GM23338 (cell line): ENCODE measurements around the gene CARD10. TPM values are rescaled to one million over a fixed set of nuclear protein-coding genes. Genes with fewer than 3 reads are reported as not detected.

Experiments
- ATAC-seq: fragments of 200-7000 bp; cut with Tn5 transposase; 3 replicates; pipeline ENCODE4 v1.9.1; 2020
- DNase-seq: peaks from one replicate; pipeline ENCODE4 v3.0.0-alpha.2; 2015; ENCODE audit warnings: low spot score
- H2AFZ ChIP-seq: fragments of 200-600 bp; sonication (generic); 2 replicates; pipeline ENCODE4 v1.8.0; 2016; ENCODE audit warnings: antibody characterized with exemption, mild to moderate bottlenecking, moderate library complexity
- H3F3A ChIP-seq: fragments of 200-600 bp; sonication (generic); replicated peaks from 2 replicates; pipeline ENCODE4 v1.8.0; 2017; ENCODE audit warnings: antibody characterized with exemption, mixed run types, low read depth
- H3K27ac ChIP-seq: fragments of 200-600 bp; sonication (generic); 2 replicates; pipeline ENCODE4 v1.6.1; 2016; ENCODE audit warnings: low read depth
- H3K27me3 ChIP-seq: fragments of 200-600 bp; sonication (generic); 2 replicates; pipeline ENCODE4 v1.8.0; 2016; ENCODE audit warnings: mild to moderate bottlenecking, mixed run types, moderate library complexity; ENCODE audit not compliant: insufficient read depth
- H3K36me3 ChIP-seq: fragments of 200-600 bp; sonication (generic); 2 replicates; pipeline ENCODE4 v1.8.0; 2016; ENCODE audit warnings: mild to moderate bottlenecking; ENCODE audit not compliant: insufficient read depth
- H3K4me1 ChIP-seq: fragments of 200-600 bp; sonication (generic); 2 replicates; pipeline ENCODE4 v1.8.0; 2016; ENCODE audit warnings: mild to moderate bottlenecking, moderate library complexity; ENCODE audit not compliant: insufficient read depth
- H3K4me2 ChIP-seq: fragments of 200-600 bp; sonication (generic); 2 replicates; pipeline ENCODE4 v1.7.1; 2017; ENCODE audit warnings: mixed run types
- H3K4me3 ChIP-seq: fragments of 200-600 bp; sonication (generic); 2 replicates; pipeline ENCODE4 v1.6.1; 2016; ENCODE audit warnings: mixed run types
- H3K79me2 ChIP-seq: fragments of 200-600 bp; sonication (generic); replicated peaks from 2 replicates; pipeline ENCODE4 v1.8.0; 2017; ENCODE audit warnings: mild to moderate bottlenecking; ENCODE audit not compliant: insufficient read depth
- H3K9me2 ChIP-seq: fragments of 200-600 bp; sonication (generic); 2 replicates; pipeline ENCODE4 v1.8.0; 2017; ENCODE audit not compliant: insufficient read depth
- H4K20me1 ChIP-seq: fragments of 200-600 bp; sonication (generic); replicated peaks from 2 replicates; pipeline ENCODE4 v1.8.0; 2017; ENCODE audit warnings: mild to moderate bottlenecking; ENCODE audit not compliant: insufficient read depth
- H3K27ac Mint-ChIP-seq: 2 replicates; pipeline ENCODE4 v1.8.0; 2020; ENCODE audit warnings: inconsistent platforms, mild to moderate bottlenecking, moderate library complexity, mixed read lengths
- H3K27me3 Mint-ChIP-seq: 3 replicates; pipeline ENCODE4 v1.8.0; 2022; ENCODE audit warnings: low read depth, mild to moderate bottlenecking, moderate library complexity, mixed read lengths, inconsistent platforms; ENCODE audit not compliant: insufficient read depth, poor library complexity
- H3K36me3 Mint-ChIP-seq: 3 replicates; pipeline ENCODE4 v1.8.0; 2021; ENCODE audit warnings: low read depth, mild to moderate bottlenecking, inconsistent platforms, moderate library complexity, mixed read lengths
- H3K4me1 Mint-ChIP-seq: 3 replicates; pipeline ENCODE4 v1.8.0; 2020; ENCODE audit warnings: mild to moderate bottlenecking, inconsistent platforms, mixed read lengths
- H3K4me3 Mint-ChIP-seq: 3 replicates; pipeline ENCODE4 v1.8.0; 2021; ENCODE audit warnings: moderate library complexity, mild to moderate bottlenecking, inconsistent platforms, mixed read lengths
- H3K9me3 Mint-ChIP-seq: 3 replicates; pipeline ENCODE4 v1.8.0; 2020; ENCODE audit warnings: moderate library complexity, mild to moderate bottlenecking, inconsistent platforms, mixed read lengths
- EZH2 ChIP-seq: fragments of 200-600 bp; sonication (generic); IDR thresholded peaks from one replicate; pipeline ENCODE4 v1.8.0; 2017; ENCODE audit warnings: antibody characterized with exemption, mild to moderate bottlenecking, low read depth; ENCODE audit not compliant: unreplicated experiment
- EZH2phosphoT487 ChIP-seq: fragments of 200-600 bp; sonication (generic); IDR thresholded peaks from one replicate; pipeline ENCODE4 v1.8.1; 2018; ENCODE audit warnings: antibody characterized with exemption; ENCODE audit not compliant: unreplicated experiment
- JUNB ChIP-seq: IDR thresholded peaks from one replicate; pipeline ENCODE4 v1.6.1; 2016; ENCODE audit warnings: antibody characterized with exemption; ENCODE audit not compliant: unreplicated experiment
- NANOG ChIP-seq: IDR thresholded peaks from 2 replicates; pipeline ENCODE4 v1.6.1; 2016; ENCODE audit warnings: antibody characterized with exemption, borderline replicate concordance
- ZNF331 ChIP-seq: fragments of 250-450 bp; sonication (Bioruptor Pico); IDR thresholded peaks from 2 replicates; pipeline ENCODE4 v1.5.0; 2020; ENCODE audit warnings: low read depth, mild to moderate bottlenecking, moderate library complexity
- polyA plus RNA-seq: library from polyadenylated mRNA; unstranded; fragments of >200 nt; fragmentation: Nextera tagmentation; extraction: Ambion mirVana; gene quantifications from 2 replicates; pipeline ENCODE4 v1.2.1, GENCODE V29; 2016
- total RNA-seq: library from RNA; depleted of rRNA; stranded (reverse); fragments of >200 nt; shearing (Covaris generic); gene quantifications from 2 replicates; pipeline ENCODE4 v1.2.3, GENCODE V29; 2014
- TF ChIP-seq, protein P1 (sequence below): IDR thresholded peaks from one replicate; pipeline ENCODE4 v1.6.1; 2018; ENCODE audit warnings: antibody characterized with exemption; ENCODE audit not compliant: unreplicated experiment

CARD10 gene
- total and polyA plus RNA-seq, 2 experiments from 2014 or later: 5.4 to 17.2 TPM

DNA sequence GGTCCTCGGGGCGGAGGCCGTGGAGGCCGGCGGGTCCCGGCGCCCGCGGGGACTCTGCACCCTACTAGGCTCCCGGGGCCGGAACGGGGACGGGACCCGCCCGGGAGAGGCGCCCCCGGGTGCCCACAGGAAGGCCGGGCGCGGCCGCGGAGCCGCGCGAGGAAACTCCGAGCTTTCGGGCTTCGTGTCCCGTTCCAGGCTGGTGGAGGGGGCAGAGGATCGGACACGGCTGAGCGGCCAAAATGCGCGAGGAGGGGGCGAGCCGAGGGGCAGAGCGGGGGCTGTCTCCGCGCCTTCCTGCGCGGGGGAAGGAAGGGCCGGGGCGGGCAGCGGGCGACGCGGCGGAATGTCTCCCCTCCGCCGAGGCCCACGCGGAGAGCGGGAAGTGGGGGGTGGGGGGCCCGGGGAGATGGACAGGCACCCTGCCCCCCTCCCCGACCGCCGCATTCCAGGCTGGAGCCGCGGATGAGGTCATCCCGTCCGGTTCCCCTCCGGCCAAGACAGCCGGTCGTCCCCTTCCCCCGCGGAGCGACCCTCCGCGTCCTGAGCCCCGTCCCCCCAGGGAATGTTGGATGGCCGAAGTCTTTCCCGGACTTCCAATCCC, 41.5 kb upstream of the CARD10 start:
- Histone ChIP-seq H3F3A (peaks cover 12% of the 10 kb centered on the region), H3K4me2 (peak overlapping the region; percentile 96), H4K20me1 (no peaks in the 10 kb centered on the region), H2AFZ (peak overlapping the region; percentile 76), H3K27ac (no peak overlapping the region), H3K36me3 (no peaks in the 10 kb centered on the region), H3K4me1 (peaks cover 42% of the 10 kb centered on the region), H3K27me3 (peaks cover 48% of the 10 kb centered on the region), H3K9me2 (no peaks in the 10 kb centered on the region), H3K79me2 (peaks cover 17% of the 10 kb centered on the region), H3K4me3 (peak overlapping the region; percentile 64)
- TF ChIP-seq ZNF331 (CRISPR knock-in tag): no peak
- TF ChIP-seq EZH2: peak; percentile 27
- Mint-ChIP-seq H3K27ac (no peak overlapping the region), H3K27me3 (peaks cover 48% of the 10 kb centered on the region), H3K9me3 (no peaks in the 10 kb centered on the region; the same call in 1 of the 3 replicates), H3K36me3 (peaks cover 5% of the 10 kb centered on the region; the same call in 2 of the 3 replicates), H3K4me1 (peaks cover 50% of the 10 kb centered on the region), H3K4me3 (peak overlapping the region; percentile 76)
- DNase-seq: peak; percentile 41
- peak; percentile 2; the same call in 2 of the 3 replicates for ATAC-seq

DNA sequence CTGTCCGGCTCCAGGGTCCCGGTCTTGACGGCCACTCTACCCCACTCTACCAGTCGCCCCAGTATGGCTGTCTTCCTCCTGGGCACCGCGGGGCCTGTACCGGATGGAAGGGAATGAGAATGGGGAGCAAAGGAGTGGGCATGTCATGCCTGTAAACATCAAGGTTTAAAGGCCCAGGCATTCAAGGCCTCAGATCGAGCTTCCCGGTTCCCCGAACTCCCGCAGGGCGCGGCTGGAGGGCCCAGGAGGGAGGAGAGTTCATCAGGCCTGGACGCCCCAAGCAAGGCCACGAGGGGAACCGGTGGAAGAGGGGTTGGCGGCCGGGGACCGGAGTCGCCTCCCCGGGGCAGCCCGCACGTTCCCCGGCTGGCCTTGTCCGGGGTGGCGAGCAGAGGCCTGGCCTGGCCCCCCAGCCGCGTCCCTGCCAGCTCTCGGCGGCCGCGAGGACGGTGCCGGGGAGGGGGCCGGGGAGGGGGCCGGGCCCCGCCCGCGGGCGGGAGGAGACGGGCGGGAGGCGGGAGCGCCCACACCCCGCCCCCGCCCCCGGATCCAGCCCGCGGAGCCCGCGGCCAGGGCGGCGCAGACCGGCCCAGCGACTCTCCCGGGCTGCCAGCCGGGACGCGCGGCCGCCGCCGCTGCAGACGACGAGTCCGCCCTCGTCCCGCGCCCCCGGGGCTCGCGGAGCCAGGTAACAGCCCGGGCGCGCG, 40.8 kb upstream of the CARD10 start, which contains the start of gene CDC42EP1:
Gene CDC42EP1 (plus strand): TSS at position 580 of the 707 bp plus-strand sequence. CDS start 5,870 bp downstream, outside the sequence.
- peak; percentile 72 for DNase-seq
- Mint-ChIP-seq H3K27ac (no peak within 1 kb of the TSS), H3K4me1 (peaks cover 53% of the 10 kb centered on the region), H3K4me3 (peak within 1 kb of the TSS; percentile 76), H3K36me3 (peaks cover 5% of the 10 kb centered on the region; the same call in 1 of the 3 replicates), H3K9me3 (no peaks in the 10 kb centered on the region; the same call in 1 of the 3 replicates), H3K27me3 (peaks cover 49% of the 10 kb centered on the region)
- Histone ChIP-seq H3K27me3 (peaks cover 48% of the 10 kb centered on the region), H2AFZ (peak within 1 kb of the TSS; percentile 81), H3F3A (peaks cover 12% of the 10 kb centered on the region), H3K27ac (no peak within 1 kb of the TSS), H3K4me2 (peak within 1 kb of the TSS; percentile 96), H3K4me1 (peaks cover 42% of the 10 kb centered on the region), H4K20me1 (no peaks in the 10 kb centered on the region), H3K36me3 (no peaks in the 10 kb centered on the region), H3K9me2 (no peaks in the 10 kb centered on the region), H3K79me2 (peaks cover 17% of the 10 kb centered on the region), H3K4me3 (peak within 1 kb of the TSS; percentile 64)
- TF ChIP-seq NANOG (no peak), EZH2phosphoT487 (no peak), ZNF331 (CRISPR knock-in tag) (no peak), JUNB (no peak)
- TF ChIP-seq, protein P1, sequence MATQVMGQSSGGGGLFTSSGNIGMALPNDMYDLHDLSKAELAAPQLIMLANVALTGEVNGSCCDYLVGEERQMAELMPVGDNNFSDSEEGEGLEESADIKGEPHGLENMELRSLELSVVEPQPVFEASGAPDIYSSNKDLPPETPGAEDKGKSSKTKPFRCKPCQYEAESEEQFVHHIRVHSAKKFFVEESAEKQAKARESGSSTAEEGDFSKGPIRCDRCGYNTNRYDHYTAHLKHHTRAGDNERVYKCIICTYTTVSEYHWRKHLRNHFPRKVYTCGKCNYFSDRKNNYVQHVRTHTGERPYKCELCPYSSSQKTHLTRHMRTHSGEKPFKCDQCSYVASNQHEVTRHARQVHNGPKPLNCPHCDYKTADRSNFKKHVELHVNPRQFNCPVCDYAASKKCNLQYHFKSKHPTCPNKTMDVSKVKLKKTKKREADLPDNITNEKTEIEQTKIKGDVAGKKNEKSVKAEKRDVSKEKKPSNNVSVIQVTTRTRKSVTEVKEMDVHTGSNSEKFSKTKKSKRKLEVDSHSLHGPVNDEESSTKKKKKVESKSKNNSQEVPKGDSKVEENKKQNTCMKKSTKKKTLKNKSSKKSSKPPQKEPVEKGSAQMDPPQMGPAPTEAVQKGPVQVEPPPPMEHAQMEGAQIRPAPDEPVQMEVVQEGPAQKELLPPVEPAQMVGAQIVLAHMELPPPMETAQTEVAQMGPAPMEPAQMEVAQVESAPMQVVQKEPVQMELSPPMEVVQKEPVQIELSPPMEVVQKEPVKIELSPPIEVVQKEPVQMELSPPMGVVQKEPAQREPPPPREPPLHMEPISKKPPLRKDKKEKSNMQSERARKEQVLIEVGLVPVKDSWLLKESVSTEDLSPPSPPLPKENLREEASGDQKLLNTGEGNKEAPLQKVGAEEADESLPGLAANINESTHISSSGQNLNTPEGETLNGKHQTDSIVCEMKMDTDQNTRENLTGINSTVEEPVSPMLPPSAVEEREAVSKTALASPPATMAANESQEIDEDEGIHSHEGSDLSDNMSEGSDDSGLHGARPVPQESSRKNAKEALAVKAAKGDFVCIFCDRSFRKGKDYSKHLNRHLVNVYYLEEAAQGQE: no peak
- ATAC-seq: peak; percentile 18
